Progenitor cell of endocrine pancreas (in vitro differentiated cells): ENCODE results near the gene CYTH4. TPM values are rescaled to one million over a fixed set of nuclear protein-coding genes. Genes with fewer than 3 reads are reported as not detected.

ENCODE experiments used
- DNase-seq: peaks from one replicate; pipeline ENCODE4 v3.0.0; 2021; ENCODE audit warnings: low spot score; ENCODE audit not compliant: unreplicated experiment
- H3K27ac Mint-ChIP-seq: 2 replicates; pipeline ENCODE4 v1.8.0; 2021; ENCODE audit warnings: mild to moderate bottlenecking, moderate library complexity, mixed read lengths
- H3K27me3 Mint-ChIP-seq: 2 replicates; pipeline ENCODE4 v1.8.0; 2021; ENCODE audit warnings: mixed read lengths
- H3K36me3 Mint-ChIP-seq: 2 replicates; pipeline ENCODE4 v1.8.0; 2022; ENCODE audit warnings: mixed read lengths; ENCODE audit not compliant: insufficient read depth
- H3K4me1 Mint-ChIP-seq: 2 replicates; pipeline ENCODE4 v1.8.0; 2021; ENCODE audit warnings: low read depth, mixed read lengths
- H3K4me3 Mint-ChIP-seq: 2 replicates; pipeline ENCODE4 v1.8.0; 2021; ENCODE audit warnings: low read depth, mild to moderate bottlenecking, moderate library complexity, mixed read lengths
- H3K9me3 Mint-ChIP-seq: 2 replicates; pipeline ENCODE4 v1.8.0; 2021; ENCODE audit warnings: low read depth, mixed read lengths
- total RNA-seq: library from RNA; stranded (reverse); gene quantifications from 2 replicates; pipeline ENCODE4 v1.2.1, GENCODE V29; 2021
- TF ChIP-seq, protein P1 (sequence below): fragments of 200-600 bp; sonication (generic); IDR thresholded peaks from one replicate; pipeline ENCODE4 v1.5.0; 2021; ENCODE audit warnings: antibody characterized with exemption, mild to moderate bottlenecking; ENCODE audit not compliant: unreplicated experiment

The CYTH4 gene
- total RNA-seq, 1 donor from 2014 or later = not detected

DNA sequence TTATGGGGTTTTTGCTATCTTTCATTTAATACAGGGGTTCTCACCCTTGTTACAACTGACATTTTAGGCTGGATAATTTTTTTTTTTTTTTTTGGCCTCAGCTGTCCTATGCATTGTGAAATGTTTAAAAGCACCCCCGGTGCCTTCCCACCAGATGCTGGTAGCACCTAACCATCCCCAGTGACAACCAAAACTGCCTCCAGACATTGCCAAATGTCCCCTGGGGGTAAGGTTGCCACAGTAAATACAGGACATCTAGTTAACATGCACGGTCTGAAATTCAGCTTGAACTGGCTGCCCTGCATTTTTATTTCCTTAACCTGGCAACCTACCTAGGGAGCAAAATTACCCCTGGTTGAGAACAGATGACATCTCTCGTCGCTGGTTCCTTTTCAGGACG lies 72.4 kb downstream of the CYTH4 start:
- DNase-seq = no peak
- H3K9me3 Mint-ChIP-seq = no peaks in the 10 kb centered on the region
- H3K4me1 Mint-ChIP-seq = peaks cover 6% of the 10 kb centered on the region
- H3K36me3 Mint-ChIP-seq = no peaks in the 10 kb centered on the region
- no peak overlapping the region for H3K4me3 Mint-ChIP-seq
- H3K27me3 Mint-ChIP-seq = peaks cover 47% of the 10 kb centered on the region
- TF ChIP-seq, protein P1, sequence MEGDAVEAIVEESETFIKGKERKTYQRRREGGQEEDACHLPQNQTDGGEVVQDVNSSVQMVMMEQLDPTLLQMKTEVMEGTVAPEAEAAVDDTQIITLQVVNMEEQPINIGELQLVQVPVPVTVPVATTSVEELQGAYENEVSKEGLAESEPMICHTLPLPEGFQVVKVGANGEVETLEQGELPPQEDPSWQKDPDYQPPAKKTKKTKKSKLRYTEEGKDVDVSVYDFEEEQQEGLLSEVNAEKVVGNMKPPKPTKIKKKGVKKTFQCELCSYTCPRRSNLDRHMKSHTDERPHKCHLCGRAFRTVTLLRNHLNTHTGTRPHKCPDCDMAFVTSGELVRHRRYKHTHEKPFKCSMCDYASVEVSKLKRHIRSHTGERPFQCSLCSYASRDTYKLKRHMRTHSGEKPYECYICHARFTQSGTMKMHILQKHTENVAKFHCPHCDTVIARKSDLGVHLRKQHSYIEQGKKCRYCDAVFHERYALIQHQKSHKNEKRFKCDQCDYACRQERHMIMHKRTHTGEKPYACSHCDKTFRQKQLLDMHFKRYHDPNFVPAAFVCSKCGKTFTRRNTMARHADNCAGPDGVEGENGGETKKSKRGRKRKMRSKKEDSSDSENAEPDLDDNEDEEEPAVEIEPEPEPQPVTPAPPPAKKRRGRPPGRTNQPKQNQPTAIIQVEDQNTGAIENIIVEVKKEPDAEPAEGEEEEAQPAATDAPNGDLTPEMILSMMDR = no peak
- H3K27ac Mint-ChIP-seq = no peak overlapping the region

DNA sequence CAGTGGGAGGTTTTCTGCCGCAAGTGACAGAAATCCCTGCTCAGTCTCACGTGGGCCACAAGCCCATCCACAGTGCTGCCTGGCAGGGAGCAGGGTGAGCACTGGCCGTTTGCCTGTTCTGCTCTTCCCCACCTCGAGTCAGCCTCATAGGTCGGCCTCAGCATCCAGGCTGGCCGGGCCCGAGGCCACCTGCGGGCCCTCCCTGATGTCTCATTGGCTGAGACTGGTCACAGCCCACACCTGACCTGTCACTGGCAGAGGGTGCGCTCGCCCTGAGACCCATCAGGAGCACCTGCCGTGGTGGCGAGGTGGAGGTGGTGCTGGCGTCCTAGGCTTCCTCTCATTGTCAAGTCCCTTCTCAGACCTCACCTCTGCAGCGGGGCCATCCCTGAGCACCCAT lies 72.9 kb downstream of the CYTH4 start:
- DNase-seq = no peak
- Mint-ChIP-seq H3K4me3 (no peak overlapping the region), H3K36me3 (no peaks in the 10 kb centered on the region), H3K9me3 (no peaks in the 10 kb centered on the region), H3K4me1 (peaks cover 6% of the 10 kb centered on the region), H3K27ac (no peak overlapping the region), H3K27me3 (peaks cover 51% of the 10 kb centered on the region)
- TF ChIP-seq, protein P1 = no peak

DNA sequence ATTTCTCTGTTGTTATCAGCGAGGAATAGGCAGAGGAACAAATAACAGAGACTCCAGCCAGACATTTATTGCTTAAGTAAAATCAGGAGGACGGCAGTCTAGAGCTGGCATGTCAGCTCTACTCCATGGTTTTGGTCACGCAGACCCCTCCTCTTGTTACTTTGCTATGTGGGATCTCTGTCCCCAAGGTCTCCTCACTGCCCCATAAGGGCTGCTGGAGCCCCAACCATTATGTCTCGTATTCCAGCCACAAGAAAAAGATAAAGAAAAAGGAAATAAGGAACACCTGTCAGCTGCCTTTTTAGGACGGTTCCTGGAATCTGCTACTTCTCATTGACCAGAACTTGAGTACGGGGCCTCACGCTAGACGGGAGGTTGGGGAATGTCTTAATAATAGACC lies 74.6 kb downstream of the CYTH4 start:
- TF ChIP-seq, protein P1 = no peak
- Mint-ChIP-seq H3K36me3 (no peaks in the 10 kb centered on the region), H3K4me3 (no peak overlapping the region), H3K27ac (no peak overlapping the region), H3K9me3 (no peaks in the 10 kb centered on the region), H3K27me3 (peaks cover 65% of the 10 kb centered on the region), H3K4me1 (peaks cover 6% of the 10 kb centered on the region)
- no peak for DNase-seq

DNA sequence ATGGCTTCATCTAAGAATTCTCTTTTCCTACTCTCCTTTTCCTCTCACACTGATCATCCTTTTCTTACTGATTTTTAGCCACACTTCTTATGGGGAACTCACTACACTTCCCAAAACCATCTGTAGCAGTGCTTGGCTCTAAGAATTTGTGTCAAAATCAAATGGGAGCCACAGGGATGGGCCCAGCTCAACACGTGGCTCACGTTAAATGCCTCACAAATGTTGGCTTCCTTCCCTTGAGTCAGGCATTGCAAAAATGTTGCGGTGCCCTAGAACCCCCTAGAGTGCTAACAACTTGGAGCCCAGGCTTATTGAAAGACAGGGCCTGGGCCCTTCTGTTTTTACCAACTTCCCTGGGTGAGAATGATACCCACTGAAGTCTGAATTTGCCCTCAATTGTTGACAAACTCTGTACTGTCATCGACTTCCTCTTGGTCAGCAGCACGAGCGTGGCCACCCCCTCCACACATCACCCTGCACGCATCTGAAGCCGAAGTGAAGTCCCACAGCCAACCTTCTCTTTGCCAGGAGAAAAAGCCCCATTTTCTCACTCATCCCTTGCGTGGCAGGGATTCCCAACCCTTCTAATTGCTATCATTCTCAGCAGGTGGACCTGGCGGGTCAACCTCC lies 75.3 kb downstream of the CYTH4 start:
- Mint-ChIP-seq H3K36me3 (no peaks in the 10 kb centered on the region), H3K9me3 (no peaks in the 10 kb centered on the region), H3K27me3 (peaks cover 64% of the 10 kb centered on the region), H3K27ac (no peak overlapping the region), H3K4me3 (no peak overlapping the region), H3K4me1 (peaks cover 6% of the 10 kb centered on the region)
- TF ChIP-seq, protein P1 = no peak
- no peak for DNase-seq

DNA sequence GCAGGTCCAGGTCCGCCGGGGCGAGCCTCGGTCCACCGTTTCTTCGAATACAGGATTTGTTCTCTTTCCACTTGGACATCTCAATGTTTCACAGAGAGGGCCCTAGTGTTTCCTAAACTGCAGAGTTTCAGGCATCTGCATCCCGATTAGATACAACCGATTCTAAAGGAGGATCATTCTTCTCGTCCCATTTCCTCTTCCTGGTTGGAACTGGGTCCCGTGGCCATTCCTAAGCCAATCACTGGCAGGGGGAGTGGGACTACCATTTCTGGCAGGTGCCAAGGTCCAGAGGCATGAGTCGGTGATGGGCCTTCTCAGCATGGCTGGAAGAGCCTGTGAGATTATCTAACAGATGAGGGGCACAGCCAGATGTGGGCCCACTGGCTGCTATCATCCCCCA lies 76.1 kb downstream of the CYTH4 start:
- Mint-ChIP-seq H3K4me1 (peaks cover 2% of the 10 kb centered on the region), H3K9me3 (no peaks in the 10 kb centered on the region), H3K4me3 (no peak overlapping the region), H3K27ac (no peak overlapping the region), H3K36me3 (no peaks in the 10 kb centered on the region), H3K27me3 (peaks cover 63% of the 10 kb centered on the region)
- TF ChIP-seq, protein P1 = no peak
- DNase-seq = no peak
